Coronary artery (tissue), 2 donors: ENCODE data around the gene VSNL1.

Experiments used
- DNase-seq: peaks from one replicate; pipeline ENCODE4 v3.0.0-alpha.2; 2017; ENCODE audit warnings: low spot score
- H3K27ac ChIP-seq, 2 donors: fragments of 200-600 bp; sonication (generic); one replicate each; pipeline ENCODE4 v1.5.1; 2016 to 2019
- H3K4me3 ChIP-seq: fragments of 200-600 bp; sonication (generic); 2 replicates; pipeline ENCODE4 v1.5.1; 2016; ENCODE audit warnings: mild to moderate bottlenecking, moderate library complexity
- CTCF ChIP-seq: fragments of 200-600 bp; sonication (generic); IDR thresholded peaks from one replicate; pipeline ENCODE4 v1.5.1; 2019; ENCODE audit warnings: antibody characterized with exemption

VSNL1 gene

GRCh38 chr2:17617516-17617915 is 77.0 kb downstream of the VSNL1 start:
- DNase-seq, result no peak

GRCh38 chr2:17617955-17618354 is 77.5 kb downstream of the VSNL1 start:
- Histone ChIP-seq H3K27ac (no peak overlapping the region), H3K4me3 (no peak overlapping the region)
- no peak for DNase-seq
- no peak for TF ChIP-seq CTCF

More at GRCh38 chr2:17617516-17617915, 77.0 kb downstream of the VSNL1 start:
- no peak for TF ChIP-seq CTCF
- H3K27ac ChIP-seq, result no peak overlapping the region
- no peak overlapping the region for H3K4me3 ChIP-seq

GRCh38 chr2:17620280-17620679 is 79.8 kb downstream of the VSNL1 start:
- no peak overlapping the region for H3K27ac ChIP-seq
- no peak for DNase-seq
- H3K4me3 ChIP-seq, result no peak overlapping the region
- TF ChIP-seq CTCF, result no peak

- DNase-seq, result no peak
- H3K27ac ChIP-seq, result no peak overlapping the region
- no peak overlapping the region for H3K4me3 ChIP-seq
- no peak for TF ChIP-seq CTCF
These were observed 80.3 kb downstream of the VSNL1 start for GRCh38 chr2:17620841-17621240.

GRCh38 chr2:17621781-17622180 is 81.3 kb downstream of the VSNL1 start:
- H3K27ac ChIP-seq, result no peak overlapping the region
- H3K4me3 ChIP-seq, result no peak overlapping the region
- no peak for TF ChIP-seq CTCF
- DNase-seq, result no peak

- H3K27ac ChIP-seq, result no peak overlapping the region
- no peak overlapping the region for H3K4me3 ChIP-seq
- no peak for TF ChIP-seq CTCF
- DNase-seq, result no peak
These were observed 85.0 kb downstream of the VSNL1 start for GRCh38 chr2:17625446-17625845.

- no peak for TF ChIP-seq CTCF
- Histone ChIP-seq H3K4me3 (no peak overlapping the region), H3K27ac (no peak overlapping the region)
- no peak for DNase-seq
These were observed 86.5 kb downstream of the VSNL1 start for GRCh38 chr2:17626986-17627385.
